HEK293T (cell line): Measurements from ENCODE around the gene TAF11.

Experiments
- BHLHE40 ChIP-seq: fragments of 450-650 bp; IDR thresholded peaks from 2 replicates; pipeline ENCODE4 v1.6.1; 2016; ENCODE audit warnings: mild to moderate bottlenecking, moderate library complexity, borderline replicate concordance
- CTBP1 ChIP-seq: fragments of 450-650 bp; IDR thresholded peaks from 2 replicates; pipeline ENCODE4 v1.6.1; 2016; ENCODE audit warnings: borderline replicate concordance
- ELF4 ChIP-seq: fragments of 450-650 bp; IDR thresholded peaks from 2 replicates; pipeline ENCODE4 v1.6.1; 2017; ENCODE audit warnings: antibody characterized with exemption
- FOXA1 ChIP-seq: fragments of 450-650 bp; IDR thresholded peaks from 2 replicates; pipeline ENCODE4 v1.6.1; 2016; ENCODE audit warnings: mild to moderate bottlenecking
- FOXM1 ChIP-seq: fragments of 450-650 bp; IDR thresholded peaks from 2 replicates; pipeline ENCODE4 v1.6.1; 2017; ENCODE audit warnings: mild to moderate bottlenecking, borderline replicate concordance
- L3MBTL2 ChIP-seq: fragments of 450-650 bp; conservative IDR thresholded peaks from 2 replicates; pipeline ENCODE4 v1.6.1; 2016; ENCODE audit warnings: mild to moderate bottlenecking
- LEF1 ChIP-seq: fragments of 450-650 bp; IDR thresholded peaks from 2 replicates; pipeline ENCODE4 v1.6.1; 2017; ENCODE audit warnings: mild to moderate bottlenecking, borderline replicate concordance
- SP1 ChIP-seq: fragments of 450-650 bp; IDR thresholded peaks from 2 replicates; pipeline ENCODE4 v1.6.1; 2017
- SUZ12 ChIP-seq: fragments of 450-650 bp; IDR thresholded peaks from 2 replicates; pipeline ENCODE4 v1.6.1; 2016; ENCODE audit warnings: mild to moderate bottlenecking
- TARDBP ChIP-seq: fragments of 450-650 bp; IDR thresholded peaks from 2 replicates; pipeline ENCODE4 v1.6.1; 2016
- ZNF384 ChIP-seq: fragments of 450-650 bp; IDR thresholded peaks from 2 replicates; pipeline ENCODE4 v1.6.1; 2016
- TF ChIP-seq, protein P1 (sequence below): fragments of 450-650 bp; IDR thresholded peaks from 2 replicates; pipeline ENCODE4 v1.6.1; 2016

DNA sequence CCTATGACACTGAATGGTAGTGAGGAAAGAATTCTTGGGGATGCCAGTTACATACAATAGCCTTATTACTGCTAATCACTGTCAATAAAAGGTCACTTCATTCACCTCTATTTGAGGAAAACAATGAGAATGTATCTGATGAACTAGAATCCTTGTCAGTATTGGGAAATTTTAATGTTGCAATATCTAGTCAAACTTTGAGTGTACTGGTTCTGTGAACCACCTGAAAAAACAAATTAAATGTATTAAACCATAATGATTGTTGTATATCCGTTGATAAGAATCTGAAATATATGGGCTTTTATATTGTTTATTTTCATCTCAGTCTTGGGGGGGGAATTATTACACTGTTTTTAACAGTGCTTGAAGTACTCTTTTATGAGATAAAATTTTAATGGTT is 10.6 kb downstream of the TAF11 start:
- TF ChIP-seq BHLHE40, result no peak
- TF ChIP-seq, protein P1, sequence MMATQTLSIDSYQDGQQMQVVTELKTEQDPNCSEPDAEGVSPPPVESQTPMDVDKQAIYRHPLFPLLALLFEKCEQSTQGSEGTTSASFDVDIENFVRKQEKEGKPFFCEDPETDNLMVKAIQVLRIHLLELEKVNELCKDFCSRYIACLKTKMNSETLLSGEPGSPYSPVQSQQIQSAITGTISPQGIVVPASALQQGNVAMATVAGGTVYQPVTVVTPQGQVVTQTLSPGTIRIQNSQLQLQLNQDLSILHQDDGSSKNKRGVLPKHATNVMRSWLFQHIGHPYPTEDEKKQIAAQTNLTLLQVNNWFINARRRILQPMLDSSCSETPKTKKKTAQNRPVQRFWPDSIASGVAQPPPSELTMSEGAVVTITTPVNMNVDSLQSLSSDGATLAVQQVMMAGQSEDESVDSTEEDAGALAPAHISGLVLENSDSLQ, result no peak
- no peak for TF ChIP-seq ZNF384
- TF ChIP-seq SUZ12, result no peak
- TF ChIP-seq ELF4, result no peak
- no peak for TF ChIP-seq LEF1
- no peak for TF ChIP-seq FOXM1
- no peak for TF ChIP-seq TARDBP
- no peak for TF ChIP-seq SP1
- TF ChIP-seq FOXA1, result no peak
- no peak for TF ChIP-seq L3MBTL2
- TF ChIP-seq CTBP1, result no peak
